NCI-H1436 (cell line): ENCODE results near the gene RAPGEF4.

Source experiments
- DNase-seq: peaks from one replicate; lab custom pipeline; 2025; lab: John Stamatoyannopoulos, UW

The RAPGEF4 gene

DNA sequence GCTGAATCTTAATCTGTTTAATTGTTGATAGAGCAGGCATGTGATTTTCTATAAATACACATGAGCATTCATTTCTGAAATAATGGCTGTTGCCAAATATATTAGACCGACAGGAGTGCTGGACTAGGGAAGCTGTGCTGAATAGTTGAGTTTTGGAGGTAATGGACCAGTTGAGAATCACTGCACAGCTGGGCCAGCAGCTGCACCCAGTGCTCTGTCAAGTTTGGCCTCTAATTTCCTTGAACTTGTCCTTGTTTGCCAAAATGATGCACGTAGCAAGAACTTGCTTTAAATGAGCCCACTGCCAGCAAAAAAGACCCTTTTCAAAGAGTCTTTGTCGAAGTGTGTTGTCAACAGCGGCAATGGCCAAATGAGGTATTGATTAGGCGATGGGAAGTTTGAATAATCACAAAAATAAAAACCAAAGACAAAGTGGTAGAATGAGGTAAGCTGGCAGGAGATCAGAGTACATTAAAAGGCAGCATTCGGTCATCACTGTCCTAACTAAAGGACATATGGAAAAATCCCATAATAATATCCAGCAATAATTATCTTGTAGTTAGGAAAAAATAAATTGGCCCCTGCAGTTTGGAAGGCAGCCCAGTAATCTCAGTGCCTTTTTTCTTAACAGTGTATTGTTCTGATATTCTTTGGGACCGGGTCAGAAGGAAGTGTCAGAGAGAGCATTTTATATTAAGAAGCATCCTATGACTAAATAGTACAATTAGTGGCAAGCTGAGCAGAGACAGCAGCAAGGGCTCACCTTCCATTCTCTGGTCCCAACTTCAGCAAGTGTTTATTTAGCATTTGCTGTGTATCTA is 126.2 kb downstream of the RAPGEF4 start:
- no peak for DNase-seq

DNA sequence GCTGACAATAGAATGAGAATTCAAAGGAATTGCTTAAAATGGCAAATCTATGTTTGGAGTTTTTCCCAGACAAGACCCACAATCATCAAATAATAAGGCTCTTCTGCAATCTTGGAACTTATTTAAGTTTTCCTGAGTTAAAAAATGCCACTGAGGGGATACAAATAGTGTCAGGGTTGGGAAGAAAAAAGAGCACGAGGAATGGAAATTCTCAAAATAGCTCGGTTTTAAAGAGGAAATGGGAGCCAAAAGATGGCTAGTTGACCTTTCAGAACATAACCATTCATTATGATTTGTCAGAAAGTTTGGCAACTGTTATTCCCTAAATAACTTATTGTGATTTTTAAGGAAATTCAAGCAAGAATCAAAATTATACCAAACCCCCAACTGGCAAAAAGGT is 127.7 kb downstream of the RAPGEF4 start:
- no peak for DNase-seq

DNA sequence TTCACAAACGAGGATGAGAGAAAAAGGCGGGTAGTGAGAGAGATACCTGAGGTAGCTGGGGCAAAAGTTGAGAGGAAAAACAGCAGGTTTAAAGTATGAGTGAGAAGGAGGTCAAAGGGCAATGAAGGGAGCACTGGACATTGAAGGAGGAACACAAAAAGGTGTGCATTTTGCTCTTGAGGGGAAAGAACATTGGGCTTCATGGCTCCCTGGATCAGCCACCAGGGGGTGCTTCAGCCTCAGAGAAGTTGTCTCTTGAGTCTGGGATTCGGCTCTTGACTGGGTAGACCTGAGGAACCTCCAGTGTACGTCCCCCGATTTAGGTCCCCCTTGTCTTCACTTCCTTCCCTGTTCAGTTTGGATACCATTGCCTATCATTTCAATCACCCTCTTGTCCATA is 128.5 kb downstream of the RAPGEF4 start:
- no peak for DNase-seq

DNA sequence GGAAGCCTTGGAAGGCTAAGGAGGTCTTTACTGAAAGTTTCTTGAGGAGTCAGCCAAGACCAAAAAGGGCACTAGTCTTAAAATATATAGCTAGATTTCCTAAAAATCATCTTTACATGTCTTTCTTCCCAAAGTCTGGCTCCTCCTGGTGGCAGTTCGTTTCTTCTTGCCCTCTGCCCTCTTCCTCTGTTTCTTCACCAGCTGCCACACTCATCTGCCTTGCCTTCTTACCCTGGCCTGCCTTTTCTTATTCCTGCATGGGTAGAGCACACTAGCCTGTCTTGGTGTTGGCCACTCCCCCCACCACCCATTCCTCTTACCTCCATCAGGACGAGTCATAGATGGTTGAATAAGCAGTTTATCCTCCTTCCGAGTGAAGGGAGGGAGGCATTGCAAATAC is 129.8 kb downstream of the RAPGEF4 start:
- DNase-seq: no peak

DNA sequence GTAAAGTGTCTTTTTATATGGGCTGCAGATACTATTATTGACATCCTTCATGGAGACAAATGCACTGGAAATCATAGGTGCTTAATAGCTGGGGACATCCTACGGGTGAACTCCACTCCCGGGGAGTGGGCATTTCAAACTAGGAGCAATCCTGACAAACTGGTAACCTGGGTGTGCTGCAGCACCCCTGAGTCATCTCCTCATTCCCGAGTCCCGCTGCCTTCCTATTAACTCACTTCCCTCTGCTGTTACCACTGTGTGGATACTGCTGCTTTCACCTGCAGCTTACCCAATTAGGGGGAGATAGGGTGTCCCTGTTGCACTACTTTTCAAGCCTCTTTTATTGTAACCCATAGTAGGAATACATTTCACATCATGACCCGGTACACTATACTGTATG is 134.2 kb downstream of the RAPGEF4 start:
- no peak for DNase-seq

DNA sequence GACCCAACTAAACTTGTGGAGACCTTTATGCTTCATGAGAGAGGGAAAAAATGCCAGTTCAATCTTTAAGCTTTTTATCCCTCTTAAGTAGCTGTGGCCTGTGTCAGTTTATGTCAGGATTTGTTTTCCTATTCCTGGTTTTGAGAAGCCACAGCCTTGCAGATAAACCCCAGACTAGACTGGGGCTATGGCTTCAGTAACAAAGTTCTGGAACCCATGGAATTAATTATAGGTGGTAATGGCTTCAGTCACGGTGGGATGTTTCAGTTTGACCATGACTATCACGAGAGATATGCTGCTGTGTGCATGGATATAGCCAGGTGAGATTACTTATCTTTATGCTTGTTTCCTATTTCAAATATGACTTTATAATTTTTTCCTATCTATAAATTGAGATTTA is 134.8 kb downstream of the RAPGEF4 start:
- no peak for DNase-seq

DNA sequence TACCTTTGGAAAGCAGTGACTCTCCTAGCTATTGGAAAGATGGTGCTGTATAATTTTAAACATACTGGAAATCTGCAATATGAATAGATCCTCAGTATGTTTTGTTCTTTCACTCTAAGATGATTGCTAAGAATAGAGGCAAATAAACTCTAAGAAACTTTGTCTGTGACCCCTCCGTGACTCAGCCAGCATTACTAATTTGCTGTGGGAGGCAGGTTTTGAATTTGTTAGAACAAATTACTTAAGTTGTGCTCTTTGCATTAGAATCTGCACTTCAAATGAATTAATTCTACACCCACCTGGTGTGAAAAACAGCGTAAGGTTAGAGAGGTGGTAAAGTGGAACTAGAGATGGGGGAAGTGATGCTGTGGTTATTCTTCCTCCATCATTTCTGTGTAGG is 142.2 kb downstream of the RAPGEF4 start:
- no peak for DNase-seq

DNA sequence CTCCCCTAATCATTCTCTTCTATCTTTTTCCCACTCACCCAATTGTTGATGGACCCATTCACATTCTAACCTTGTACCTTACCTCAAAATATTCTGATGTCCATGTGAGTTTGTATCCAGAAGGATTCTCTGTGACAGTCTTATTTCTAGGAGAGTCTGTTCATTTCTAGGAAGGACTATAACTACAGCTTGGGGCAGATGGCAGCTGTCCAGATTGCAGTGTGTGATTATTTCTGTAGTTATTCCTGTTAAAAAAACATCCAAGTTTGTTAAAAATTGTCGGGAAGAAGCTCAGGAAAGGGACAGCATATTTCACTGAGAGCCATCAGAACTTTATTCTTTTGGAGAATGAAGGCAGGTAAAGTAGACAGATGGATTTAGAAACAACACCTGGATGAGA is 142.6 kb downstream of the RAPGEF4 start:
- DNase-seq: no peak

DNA sequence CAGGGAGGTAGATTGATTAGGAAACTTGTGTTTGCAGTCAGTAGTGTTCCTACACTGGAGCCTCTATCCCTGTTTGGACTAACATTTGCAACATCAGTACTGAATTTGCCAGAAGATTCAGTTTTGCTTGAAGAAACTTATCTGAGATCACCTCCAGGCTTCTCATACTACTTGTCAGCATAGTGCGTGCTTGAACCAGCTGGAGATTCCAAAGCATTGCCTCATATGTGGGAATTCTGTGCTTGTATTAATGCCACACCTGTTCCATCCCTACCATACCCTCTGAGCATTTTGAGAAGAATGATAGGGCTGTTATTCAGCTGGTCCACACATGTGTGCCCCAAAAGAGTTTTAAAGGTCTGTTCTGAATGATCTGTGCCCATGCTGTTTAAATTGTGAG is 148.7 kb downstream of the RAPGEF4 start:
- DNase-seq: no peak

DNA sequence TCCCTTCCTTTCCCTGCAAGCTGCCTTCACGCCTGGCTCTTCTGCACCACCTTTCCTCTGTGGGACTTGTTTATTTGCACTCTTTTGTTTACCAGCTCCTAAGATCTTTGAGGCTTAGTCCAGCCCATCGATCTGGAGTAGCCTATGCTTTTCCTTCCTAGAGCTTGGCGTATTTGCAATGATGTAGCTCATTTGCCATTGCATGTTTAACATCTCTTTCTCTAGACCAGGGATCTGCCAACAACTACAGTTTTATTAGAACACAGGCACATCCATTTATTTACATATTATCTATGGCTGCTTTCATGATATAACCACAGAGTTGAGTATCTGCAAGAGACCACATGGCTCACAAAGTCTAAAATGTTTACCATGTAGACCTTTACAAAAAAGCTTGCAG is 150.4 kb downstream of the RAPGEF4 start:
- no peak for DNase-seq

DNA sequence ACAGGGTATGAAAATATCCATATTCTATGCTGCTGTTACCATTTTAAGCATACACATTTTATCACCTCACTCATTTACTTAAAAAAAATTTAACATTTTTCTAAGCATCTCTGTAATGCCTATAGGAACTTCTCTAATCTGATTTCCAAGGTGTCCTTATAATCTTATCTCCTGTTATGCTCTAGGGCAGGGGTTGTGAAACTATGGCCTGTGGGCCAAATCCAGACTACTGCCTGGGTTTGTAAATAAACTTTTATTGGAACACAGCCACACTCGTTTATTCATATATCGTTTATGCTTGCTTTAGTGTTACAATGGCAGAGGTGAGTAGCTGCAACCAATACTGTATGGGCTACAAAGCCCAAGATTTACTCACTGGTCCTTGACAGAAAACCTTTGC is 151.6 kb downstream of the RAPGEF4 start:
- DNase-seq: no peak

DNA sequence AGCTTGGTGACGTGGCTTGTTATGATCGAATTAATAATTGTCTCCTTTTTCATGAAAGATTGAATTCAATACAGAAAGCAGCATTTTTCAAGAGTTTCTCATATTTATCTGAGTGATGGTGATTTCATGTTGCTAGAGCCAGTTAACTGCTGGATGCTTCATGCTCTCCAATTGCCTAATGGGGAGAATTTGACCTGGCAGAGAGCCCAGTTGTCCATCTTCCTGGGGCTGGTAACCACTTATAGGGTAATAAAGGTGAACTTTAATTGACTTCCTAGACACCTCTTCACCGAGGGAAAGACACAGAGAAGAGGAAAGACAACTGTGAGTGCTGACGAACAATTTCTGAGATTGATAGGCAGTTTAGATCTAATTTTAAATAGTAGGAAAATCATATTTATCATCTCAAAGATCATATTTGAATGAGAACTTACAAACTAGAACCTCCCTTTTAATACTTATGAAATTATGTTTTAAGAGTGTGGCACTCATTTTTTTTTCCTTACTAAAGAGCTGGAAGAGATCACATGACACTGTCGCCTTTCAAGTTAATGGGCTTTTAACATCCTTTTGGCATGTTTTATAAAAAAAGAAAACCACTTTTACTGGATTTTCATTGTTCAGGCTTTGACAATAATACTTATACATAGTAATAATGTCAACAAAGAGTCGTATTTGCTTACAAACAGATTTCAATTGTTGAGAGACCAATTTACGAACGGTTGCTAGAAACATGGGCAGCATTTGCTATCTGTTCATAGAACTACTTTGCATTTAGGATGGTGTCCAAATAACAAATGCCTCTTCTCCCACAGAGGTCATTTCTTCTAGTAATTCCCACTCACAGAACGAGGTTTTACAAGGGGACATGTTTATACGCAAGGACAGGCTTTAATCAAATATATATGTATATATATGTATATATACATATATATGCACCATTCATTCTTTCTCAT is 153.3 kb downstream of the RAPGEF4 start:
- DNase-seq: peak; percentile 72

DNA sequence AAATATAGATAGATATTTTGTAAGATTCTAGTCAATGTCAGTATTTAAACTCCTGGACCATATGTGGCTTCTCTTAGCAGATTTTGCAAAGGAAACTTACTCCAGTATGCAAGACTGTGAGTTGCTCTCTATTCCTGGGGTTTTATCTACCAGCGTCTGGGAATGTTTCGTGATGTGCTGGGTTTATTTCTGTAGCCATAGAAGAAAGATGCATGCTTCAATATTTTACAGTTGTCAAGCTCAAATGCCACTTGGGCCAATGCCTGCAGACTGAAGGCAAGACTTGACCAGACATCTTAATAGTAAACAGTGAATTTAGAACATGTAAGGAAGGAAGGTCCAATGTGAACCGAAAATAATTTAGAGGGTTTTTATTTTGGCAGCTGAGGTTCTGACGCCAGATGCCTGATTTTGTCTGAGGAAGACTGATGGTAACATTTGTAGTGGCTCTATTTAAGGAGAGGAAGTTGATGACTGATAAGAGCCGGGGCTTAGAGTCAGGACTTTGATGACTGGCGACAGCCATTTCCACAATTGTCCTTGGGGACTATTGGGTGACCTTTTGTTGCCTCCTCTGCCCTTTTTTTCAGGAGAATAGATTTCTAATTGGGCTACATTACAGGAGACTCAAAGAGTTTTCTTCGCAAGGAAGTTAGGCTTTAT is 154.3 kb downstream of the RAPGEF4 start:
- DNase-seq: no peak

DNA sequence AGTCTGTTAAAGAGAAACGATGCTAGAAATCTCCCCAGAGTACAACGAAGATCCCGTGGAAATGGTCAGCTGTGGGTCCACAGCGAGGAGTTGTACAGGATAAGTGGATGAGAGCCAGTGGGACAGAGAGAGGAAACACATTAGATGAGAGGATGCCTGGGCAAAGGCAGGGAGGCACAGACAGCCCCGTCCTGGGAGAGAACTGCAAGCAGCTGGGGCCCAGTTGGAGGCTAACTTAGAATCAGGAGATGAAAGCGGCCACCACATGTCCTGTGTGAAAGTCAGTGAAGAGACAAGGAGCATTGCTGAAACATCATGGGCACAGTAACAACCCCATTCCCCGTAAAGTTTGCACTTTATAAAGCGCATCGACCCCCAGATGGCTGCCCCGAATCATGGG is 157.5 kb downstream of the RAPGEF4 start:
- no peak for DNase-seq

DNA sequence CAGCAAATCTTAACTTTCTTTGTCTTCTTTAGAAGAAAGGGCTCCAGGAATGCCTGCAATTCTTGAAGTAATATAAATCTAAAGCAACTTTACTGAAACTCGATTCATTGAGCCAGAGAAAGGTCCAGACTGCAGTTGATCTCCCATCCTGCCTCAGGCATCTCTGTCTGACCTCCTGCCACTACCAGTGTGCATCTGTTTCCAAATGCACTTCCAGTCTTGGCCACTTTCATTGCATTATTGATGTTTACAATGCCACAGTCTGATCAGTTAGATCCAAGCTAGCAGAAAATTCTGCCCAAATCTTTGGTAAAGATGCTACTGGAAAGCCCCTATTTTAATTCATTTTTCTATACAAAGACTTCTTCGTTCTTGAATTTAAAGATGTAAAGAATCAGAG is 158.0 kb downstream of the RAPGEF4 start:
- DNase-seq: no peak

DNA sequence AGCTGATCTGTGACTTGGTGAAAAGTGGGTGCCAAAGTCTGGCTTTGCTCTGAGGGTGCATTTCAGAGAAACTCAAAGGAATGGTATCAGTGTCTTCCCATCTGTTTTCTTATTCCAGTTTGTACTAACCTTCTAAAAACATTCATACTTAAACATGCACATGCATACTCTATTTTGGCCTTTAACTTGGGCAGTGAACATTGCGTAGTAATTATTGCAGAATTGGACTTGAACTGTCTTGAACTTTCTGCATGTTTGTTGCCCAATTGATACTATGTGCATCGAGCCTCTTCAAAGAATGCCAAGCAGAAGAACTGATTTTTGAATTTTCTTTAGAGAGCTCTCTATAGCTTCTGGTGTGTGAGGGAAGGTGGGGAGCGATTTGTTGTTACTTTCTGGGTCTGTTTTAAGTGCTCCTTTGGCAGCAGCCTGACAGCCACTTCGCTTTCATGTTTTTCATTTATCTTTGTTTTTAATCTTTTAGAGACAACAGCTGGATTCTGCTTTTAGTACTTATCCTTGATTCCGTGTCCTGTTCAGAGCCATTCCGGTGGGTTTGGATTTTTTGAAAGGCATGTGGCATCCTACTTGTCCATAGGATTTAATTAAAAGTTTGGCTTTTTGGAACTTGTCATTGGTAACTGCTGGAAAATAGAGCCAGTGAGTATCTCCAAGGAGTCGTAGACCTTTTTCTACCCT is 159.2 kb downstream of the RAPGEF4 start:
- no peak for DNase-seq

DNA sequence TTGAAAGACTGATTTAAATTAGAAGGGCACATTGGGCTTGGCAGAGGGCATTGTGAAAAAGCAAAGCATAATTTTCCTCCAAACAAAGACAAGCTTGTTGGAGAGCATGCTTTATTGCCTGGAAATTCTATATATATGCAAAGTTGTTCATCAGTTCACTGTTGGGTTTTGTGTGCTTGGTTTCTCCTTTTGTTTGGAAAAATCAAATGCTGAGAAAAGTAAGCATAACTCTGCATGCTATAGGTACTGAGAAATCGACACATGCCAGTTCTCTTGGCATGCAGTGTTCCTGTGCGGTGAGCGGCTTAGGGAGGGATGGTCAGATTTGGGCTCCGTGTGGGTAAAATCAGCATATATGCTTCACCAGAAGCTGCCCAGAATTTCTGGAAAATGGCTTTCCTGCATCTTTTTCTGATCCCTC is 161.0 kb downstream of the RAPGEF4 start:
- no peak for DNase-seq

DNA sequence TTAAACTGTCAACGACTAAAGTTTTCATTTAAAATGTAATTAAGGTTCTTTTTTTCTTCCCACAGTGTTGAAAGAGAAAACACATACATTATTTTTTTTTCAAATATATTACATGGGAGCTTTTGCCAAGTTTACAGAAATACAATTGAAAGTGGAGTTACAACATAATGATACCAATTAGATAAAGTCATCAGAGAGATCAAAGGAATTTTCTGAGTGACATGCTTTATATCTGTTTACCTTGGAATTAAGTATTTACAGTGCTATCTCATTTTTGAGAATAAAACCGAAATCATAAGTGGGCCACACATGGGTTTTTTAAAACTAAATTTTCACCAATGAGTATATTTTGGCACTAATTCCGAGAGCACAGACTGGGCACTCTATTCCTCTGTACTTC is 165.2 kb downstream of the RAPGEF4 start:
- DNase-seq: no peak

DNA sequence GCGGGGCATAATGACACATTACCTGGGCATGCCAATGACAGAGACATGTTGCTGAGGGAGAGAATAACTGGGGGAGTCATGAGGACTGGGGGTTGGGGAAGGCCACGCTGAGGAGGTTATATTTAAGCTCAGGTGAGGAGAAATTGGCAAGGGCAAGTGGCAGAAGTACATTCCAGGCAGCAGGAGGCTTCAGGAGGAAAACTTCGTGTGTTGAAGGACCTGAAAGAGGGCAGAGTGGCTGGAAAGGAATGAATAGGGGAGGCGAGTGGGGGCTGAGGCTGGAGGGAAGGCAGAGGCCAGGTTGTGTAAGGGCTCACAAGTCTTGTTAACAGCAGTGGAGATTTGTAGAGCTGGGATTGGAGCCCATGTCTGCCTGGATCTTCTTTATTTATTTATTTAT is 166.3 kb downstream of the RAPGEF4 start:
- no peak for DNase-seq

DNA sequence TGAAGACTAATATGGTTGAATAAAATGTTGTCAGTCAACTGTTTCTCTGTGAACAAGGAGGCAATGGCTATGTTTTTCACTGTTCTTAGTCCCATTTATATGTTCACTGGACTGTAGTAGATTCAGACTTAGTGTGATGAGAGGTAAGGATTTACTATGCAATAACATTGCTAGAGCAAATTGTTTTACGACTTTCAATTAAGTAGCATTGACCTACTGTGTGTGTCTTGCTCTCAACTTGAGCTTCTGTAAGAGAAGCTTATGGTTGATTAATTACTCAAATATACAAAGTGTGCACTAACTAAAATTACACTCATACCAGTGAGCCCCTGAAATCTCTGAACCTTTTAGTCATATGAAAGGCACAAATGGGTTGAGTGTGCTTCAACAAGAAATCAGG is 168.6 kb downstream of the RAPGEF4 start:
- no peak for DNase-seq

DNA sequence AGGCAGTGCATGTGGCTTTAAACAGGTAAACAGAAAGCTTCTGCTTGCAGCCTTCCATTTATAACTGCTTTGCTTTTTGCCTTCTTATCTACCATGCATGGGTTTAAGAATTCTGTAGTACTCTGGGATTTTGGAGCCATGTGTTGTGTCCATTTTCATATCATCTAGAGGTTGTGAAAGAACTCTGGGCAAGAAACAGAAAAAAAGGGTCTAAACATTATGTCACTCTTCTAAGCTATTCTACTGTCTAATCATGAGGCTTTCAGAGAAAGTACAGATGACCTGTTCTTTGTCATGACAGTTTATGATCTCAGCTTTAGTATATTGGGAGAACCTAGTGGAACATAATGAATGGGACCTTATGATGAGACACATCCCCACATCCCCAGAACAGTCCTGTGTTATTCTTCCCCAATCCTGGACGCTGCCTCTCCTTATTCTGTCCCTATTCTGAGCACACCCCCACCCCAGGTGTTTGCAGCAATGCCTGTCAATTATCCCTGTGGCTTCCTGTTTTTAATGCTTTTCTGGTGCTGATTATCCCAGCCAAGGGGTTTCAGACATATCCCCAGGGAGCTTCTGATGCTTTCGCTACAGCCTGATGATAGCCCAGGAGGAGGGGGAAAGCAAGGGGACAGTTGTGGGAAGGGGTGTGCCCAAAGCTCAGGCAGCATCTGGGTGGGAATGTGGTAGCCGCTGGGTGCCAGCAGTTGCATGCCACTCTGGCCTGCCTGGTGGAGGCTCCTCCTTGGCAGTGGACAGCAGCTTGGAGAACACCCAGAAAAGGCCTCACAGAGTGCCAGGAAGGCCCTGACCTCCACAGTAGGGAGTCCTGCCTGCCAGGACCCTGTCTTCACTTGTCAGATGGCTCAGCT is 170.5 kb downstream of the RAPGEF4 start:
- peak; percentile 34 for DNase-seq
